HG02970 (cell line): ENCODE measurements around the gene ATXN1.

Experiments used
- ATAC-seq: cut with Tn5 transposase; IDR thresholded peaks from one replicate; pipeline ENCODE4 v1.9.1; 2021; ENCODE audit warnings: mild to moderate bottlenecking, moderate library complexity, moderate number of reproducible peaks; ENCODE audit not compliant: unreplicated experiment, low FRiP score

ATXN1 gene

DNA sequence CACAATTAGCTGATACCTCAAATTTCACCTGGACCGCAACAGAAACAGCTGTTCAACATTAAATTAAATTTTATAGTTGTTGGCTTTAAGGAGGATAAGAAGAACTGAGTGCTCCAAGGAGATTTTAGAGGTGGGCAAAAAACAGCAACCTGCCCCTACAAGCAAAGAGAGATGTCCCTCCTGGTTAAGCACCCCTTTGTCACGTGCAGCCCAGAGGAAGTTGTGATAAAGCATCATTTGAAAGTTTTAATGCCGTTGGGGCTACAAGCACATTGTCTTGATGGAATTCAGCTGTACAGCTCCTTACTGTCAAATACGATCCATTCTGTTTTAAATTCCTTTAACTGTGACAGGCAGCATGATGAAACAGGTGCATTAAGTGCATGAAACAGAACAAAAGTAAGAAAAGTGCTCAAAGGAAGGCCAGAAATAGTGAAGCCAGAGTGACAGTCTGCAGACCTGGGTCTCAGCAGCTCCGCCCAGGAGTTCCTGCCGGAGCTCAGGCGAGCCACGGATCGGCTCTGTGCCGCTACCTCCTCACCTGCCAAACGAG lies 327.8 kb downstream of the ATXN1 start:
- ATAC-seq: no peak

DNA sequence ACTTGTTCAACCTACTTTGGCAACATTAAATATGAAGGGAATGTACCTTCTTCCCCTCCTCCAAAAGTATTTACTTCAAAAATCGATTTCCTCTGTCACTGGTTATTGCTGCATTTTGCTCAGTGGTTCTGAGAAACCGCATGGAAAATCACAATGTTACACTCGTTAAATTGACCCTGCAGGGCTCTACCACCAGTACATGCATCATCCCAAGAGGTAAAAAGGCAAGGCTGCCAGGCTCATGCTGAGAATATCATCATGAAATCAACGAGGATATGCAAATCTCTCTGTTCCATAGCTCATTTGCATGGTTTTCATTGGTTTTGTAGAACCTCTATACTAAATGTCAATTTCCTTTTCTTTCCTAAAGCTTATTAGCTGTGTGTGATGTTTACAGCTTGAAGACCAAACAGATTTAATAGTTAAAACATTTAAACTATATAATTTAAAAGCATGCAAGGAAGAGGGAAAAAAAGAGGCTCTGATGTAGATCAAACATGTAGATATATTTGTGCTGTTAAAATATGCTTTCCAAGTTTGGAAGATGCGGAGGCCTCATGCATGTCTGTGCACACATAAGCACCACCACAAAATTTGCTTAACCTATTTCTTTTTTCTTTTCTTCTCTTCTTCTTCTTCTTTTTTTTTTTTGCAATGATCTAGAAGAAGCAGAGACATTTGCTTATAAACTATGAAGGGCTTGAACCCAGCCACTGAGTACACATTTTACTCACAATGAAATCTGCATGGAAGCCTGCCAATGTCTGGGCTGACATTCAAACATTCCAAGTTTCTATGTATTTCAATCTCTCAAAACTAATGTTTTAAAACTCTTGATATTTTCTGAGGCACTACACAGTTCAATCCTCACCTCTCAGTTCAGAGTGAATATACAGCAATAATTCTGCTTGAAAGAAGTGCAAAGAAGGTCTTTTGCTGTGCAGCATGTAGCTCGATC lies 328.9 kb downstream of the ATXN1 start:
- ATAC-seq: peak; percentile 48

DNA sequence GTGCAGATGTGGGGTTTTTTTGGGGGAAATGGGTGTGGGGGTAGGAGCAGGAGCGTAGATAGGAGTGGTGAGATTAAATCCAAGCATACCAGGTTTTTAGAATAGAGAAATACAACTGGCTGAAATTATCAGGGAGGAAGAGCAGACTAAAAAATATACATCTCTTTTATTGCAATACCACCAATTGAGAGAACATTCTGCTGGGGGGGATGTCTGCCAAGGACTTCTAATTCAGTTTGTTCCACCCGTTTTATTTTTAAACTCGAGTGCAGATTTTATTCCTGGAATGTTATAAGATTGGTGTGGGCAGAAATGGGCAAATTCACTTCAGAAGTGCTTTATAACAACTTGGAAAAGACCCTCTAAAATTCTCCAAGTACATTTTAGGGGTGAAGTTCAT lies 330.2 kb downstream of the ATXN1 start:
- ATAC-seq: no peak

DNA sequence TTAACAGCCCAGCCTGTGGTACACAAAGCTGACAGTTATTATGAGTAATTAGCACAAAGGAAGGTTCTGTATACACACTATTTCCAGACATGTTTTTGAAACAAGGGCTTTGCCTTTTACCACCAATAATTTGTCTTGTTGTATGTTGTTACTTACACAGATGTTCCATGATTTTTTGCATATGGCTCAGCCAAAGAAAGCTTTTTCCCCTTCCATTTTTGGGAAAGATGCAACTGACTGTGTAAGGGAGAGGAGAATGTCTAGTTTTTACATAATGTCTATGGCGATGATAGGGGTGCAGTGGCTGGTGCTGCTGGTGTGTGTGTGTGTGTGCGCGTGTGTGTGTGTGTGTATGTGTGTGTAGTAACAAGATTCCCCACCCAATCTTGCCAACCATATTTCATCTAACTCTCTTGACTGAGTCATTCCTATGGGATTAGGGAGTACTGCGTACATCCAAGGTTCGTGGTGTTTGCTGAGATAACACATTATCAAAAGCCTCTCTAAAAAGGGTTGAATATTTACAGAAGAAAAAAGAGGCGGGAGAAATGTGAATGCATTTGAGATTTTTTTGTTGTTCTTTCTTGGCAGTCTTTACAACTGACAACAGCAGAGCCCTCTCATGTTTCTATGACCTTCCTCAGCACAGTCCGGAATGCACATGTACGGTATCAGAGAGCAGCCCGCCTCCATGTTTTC lies 330.7 kb downstream of the ATXN1 start:
- no peak for ATAC-seq

DNA sequence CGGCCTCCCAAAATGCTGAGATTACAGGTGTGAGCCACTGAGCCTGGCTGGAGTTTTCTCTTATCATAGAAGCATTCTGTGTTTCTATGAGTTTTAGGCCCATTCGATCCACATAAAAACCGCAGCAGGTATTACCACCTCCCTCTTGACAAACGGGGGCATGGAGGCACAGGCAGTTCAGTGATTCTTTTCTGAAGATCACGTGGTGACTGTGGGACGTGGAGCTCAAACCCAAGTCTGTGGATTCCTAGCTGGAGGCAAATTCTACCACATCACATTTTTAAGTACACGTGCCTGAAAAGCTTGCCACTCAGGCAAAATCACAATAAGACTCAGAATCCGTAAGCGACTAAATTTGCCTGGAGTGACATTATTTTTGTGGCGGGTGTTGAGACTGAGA lies 331.6 kb downstream of the ATXN1 start:
- ATAC-seq: no peak

DNA sequence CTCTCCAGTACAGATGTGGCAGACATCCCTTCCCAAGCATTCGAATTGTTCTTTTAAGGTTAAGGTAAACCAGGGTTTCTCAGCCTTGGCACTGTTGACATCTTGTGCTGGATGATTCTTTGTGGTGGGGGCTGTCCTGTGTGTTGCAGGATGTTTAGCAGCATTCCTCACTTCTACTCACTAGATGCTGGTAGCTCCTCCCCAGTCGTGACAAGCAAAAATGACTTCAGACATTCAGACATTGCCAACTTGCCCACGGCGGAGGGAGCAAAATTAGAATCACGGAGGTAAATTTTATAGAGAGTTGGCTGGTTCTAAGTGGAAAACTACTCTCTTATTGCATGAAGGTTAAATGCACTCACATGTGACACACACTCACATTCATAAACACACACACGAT lies 334.1 kb downstream of the ATXN1 start:
- ATAC-seq: no peak

DNA sequence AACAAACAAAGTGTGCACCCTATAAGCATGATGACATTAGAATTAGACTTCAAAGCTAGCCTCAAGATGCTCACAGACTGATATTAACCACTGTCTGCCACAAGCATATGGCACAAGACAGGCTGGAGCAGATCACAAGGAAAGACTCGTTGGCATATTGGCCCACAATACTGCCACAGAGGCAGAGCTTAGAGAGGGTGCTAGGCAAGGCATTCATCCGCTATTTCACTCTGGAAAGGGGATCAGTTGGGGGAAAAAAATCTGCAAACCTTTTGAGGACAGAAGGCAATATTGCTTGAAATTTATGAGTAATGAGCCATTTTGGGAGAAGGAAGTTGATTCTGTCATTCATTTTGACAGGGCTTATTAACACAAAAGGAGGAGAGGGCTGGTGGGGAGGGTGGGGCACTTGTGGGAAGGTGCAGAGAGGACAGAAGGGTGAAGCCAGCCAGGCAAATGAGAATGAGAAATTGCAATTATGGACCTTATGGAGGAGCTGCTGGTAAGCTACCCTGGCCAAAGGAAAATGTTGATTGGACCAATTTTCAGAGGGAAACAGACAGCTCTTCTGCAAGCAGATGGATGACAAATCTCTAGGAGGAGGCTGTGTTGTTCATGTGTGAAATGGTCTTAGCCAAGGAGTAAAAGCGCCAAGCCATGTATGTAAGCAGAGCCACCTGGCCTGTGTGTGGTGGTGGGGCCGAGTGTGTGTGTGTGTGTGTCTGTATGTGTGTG lies 335.2 kb downstream of the ATXN1 start:
- no peak for ATAC-seq

DNA sequence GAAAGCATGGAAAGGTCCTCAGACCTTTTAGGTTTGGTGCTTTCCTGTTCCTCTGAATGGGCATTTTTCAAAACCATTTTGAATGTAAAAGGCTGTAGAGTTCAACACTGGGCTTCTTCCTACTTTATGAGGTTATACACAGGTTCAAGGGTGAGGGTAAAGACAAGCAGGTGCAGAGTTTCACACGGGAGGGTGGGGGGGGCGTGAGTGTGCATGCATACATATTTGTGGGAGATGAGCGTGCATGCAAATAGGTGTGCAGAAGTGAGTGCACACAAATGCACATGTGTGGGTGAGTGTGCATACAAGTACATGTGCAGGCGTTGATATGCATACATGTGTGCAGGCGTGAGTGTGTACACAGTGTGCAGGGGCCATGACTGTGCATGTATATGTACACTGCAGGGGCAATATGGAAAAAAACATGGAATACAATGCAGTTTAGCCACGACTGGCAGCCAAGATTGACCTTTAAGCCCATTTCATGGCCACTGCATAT lies 339.7 kb downstream of the ATXN1 start:
- no peak for ATAC-seq

DNA sequence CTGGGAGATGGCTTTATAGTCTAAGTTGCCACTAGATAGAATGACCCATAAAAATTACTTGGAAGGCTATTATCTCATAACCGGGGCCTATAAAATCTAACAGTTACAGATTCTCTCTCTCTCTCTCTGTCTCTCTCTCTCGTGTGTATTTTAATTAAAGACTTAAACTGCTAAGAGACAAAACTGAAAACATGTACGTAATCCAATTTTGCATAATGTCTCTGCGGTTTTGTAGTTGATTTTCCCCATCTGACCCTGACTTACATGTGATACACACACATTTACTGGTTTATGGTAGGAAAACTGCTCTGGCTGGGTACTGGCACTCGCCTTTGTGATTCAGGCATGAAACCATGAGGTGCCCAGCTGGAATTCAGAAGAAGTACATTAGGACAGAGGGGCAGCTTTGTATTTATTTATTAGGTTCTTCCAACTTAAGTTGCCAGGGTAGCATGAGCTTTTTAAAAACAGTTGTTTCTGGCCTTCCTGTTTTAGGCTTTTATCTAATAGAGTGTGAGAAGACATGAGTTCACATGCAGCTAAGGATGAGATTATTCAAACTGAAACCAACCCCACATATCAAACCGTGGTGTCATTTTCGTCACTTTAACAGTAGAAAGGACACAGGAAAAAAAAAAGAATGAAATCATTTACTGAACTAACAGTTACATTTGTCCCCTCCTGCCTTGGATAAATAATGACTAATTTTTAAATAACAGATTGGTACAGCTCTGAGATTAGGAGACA lies 340.4 kb downstream of the ATXN1 start:
- peak; percentile 57 for ATAC-seq

DNA sequence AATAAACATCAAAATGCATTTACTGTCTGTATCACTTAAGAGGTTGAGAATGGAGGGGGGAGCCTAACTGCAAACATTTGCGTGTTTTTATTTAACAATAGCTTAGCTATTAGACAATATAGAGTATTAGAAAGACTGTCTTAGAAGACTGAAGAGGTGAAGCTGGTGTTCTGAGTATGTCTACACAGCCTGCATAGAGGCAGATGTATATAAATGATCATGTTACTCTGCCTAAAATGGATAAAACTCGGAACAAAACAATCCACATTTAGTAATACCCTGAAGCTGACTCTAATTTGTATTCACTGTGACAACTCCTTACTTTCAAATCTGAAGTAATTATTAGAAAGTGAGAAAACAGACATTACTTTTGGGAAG lies 340.9 kb downstream of the ATXN1 start:
- no peak for ATAC-seq

DNA sequence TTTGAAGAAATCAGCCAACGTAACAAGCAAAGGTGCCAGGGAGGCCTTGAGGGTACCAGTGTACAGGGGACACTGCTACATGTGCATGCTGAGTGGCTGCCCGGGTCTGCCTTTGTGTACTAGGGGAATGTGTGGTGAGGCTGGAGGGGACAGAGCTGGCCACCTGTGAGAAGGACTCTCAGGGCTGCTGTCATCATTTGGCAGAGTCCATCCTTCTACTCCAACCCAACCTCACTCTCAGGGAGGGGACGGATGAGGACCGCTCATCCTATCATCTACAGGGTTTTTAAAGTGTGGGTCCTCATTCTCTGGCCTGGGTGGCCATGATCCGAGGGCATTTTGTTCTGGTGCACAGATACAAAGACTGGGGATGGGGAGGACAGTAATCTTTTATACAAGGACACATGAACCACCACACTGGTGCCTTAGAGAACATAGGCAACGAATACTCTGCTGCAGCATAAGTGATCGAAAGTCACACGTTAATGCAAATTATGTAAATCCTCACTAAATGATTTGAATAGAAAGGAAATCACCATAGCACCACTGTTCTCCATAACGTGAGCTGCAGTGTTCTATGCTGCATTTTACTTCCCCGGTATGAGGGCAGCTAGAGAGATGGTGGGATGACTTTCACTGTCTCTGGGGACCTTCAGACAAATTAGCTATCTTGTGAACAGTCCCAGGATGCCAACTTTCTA lies 341.5 kb downstream of the ATXN1 start:
- ATAC-seq: peak; percentile 43

DNA sequence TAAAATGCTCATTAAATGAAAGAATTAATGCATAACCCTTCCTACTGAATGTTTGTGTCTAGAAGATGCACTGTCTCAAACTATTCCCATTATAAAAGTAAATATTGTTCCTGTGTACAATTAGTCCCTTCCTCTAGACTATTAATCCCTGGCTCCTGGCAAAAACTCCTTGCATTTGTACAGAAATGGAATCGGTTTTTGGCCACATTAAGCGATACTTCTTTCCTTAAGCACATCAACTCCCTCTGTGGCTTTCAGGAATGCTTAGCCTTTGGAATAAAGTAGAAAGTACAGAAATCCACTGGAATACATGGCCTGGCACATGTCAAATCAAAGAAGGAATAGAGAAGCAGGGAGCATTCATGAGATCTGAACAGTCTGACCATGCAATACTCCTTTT lies 343.1 kb downstream of the ATXN1 start:
- no peak for ATAC-seq

DNA sequence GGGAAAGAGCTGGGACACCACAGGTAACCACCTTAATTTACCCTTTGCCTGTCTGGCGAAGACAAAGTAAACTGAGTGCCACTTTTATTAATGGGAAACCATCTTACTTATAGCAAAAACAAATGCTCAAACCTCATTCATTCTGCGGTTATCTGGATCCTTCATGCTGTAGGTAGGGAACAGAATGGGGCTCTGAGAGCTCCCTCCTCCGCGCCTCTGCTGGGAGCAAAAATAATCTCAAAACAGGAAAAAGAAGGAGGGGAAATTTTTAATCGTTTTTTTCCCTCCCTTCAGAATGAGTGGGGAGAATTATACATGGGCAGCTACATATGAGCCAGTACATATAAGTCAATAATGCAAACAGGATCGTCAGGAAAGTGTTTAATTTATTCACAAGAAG lies 345.6 kb downstream of the ATXN1 start:
- ATAC-seq: no peak

DNA sequence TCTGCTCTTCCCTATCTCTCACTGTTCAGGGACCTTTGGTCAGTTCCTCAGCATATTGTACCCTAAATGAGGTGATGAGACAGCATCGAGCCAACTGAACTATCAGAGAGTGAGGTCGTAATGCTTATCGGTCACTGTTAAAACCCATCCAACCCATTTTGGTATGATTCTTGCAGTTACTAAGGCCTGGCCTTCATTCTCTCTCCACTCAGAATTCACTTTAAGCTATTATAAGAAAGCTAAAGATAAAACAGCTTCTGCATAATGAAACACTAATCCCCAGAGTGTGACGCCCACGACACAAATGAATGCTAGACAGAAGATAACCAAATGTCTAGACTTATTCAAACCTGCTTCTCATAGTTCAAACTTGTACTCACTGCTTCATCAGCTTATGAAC lies 347.1 kb downstream of the ATXN1 start:
- no peak for ATAC-seq

DNA sequence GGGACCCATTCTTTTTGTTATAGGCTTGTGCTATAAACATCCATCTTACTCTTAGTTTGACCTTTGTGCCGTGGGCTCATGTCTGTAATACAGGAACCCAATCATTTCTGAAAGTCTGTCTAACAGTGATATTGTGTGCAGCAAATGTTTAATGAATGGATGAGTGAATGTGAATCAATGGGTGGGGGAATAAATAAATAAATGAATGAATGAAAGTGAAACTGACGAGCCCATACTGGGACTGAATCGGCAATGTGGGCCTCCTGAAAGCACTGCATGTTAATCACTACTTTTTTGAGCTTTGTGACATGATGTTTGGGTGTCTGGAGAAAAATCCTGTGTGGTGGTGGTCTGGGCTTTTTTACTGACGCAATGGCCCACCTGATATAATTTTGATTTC lies 347.9 kb downstream of the ATXN1 start:
- ATAC-seq: no peak

DNA sequence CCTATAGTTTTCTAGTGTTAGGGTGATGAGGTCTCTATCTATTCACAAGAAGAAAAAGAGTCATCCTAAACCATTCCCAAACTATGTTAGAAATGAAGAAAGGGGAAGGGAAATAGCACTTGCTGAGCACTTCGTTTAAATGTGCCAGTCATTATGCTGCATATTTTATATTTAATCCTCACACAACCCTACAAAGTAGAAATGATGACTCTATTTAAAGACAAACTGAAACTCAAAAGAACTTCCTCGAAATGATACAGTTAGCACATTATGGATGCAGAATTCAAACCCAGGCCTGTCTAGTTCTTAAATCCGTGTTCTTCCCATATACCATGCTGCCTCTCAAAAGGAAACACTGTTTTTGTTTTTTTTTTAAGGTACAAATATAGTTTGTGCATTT lies 348.3 kb downstream of the ATXN1 start:
- no peak for ATAC-seq

DNA sequence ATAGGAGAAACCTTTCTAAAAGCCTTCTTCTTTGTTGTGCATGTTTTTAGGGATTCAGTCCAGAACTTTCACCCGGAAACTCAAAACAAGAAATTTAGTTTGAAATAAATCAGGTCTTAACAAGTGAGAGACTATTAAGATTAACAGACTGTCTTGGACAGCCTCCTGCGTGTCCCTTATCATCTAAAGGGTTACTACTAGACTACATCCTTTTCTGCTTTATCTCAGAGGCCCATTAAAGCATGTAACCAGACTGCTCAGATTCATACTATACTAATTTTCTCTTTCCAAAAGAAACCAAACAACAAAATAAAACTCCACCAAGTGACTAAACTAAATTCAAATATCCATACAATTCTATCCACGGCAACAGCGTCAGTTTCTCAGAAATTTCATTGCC lies 349.1 kb downstream of the ATXN1 start:
- ATAC-seq: no peak

DNA sequence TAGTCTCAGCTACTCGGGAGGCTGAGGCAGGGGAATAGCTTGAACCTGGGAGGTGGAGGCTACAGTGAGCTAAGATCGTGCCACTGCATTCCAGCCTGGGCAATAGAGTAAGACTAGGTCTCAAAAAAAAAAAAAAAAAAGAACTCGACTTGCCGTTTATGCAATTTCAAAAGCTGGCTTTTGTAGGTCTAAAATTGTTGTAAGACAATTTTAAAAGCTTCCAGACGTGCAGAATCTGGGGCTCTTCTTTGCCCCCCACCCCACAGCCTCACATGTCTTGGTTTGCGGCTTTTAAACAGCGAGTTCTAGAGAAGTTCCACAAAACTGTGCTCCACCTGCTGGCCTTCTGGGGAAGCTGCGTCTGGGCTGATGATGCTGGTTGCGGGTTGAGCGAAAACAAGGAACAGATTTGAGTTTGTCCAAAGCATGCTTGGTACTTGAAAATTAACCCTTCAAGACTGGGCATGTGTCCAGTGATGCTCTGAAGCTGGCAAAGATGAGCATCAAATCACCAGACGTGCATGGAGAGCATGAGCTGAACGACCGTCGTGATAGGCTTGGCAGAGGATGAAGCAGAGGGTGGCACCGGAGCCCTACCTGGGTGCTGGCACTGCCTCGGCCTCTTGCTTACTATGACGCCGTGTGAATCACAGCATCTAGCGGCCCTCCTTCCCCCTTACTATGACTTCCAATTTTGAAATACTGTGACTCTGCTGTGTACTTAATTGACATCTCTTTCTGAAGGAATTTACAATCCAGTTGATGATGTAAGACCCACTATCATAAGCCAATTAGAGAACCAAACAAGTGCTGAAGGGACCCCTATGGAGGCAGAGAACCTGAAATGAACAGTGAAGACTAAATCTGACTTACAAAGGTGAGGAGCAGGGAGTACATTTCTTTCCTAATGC lies 351.5 kb downstream of the ATXN1 start:
- no peak for ATAC-seq
